Left renal pelvis (tissue), 4 donors: ENCODE measurements around the gene CX3CR1. TPM values are rescaled to one million over a fixed set of nuclear protein-coding genes. Genes with fewer than 3 reads are reported as not detected.
A peak's percentile ranks its signal among the peaks of the same experiment; 100 is the strongest.

Experiments
- DNase-seq, 4 donors: peaks; one replicate each; pipeline ENCODE4 v3.0.0-alpha.2; 2013; ENCODE audit warnings: low read depth in 4 of 4, low spot score in 3 of 4
- polyA plus RNA-seq, 4 donors: library from polyadenylated mRNA; unstranded; fragments of 120-200 nt; gene quantifications; one replicate each; pipeline ENCODE4 v1.2.1, GENCODE V29; 2013; ENCODE audit not compliant: insufficient read length in 4 of 4

The CX3CR1 gene
- polyA plus RNA-seq, 4 donors = 1.7 to 6.1 (median 4.5) TPM

- no peak for DNase-seq
Observed at GRCh38 chr3:39294446-39295183, 14.8 kb upstream of the CX3CR1 start.

- DNase-seq = no peak
Observed at GRCh38 chr3:39292961-39293360, 13.1 kb upstream of the CX3CR1 start.

- DNase-seq = peak in 2 of 4 donors; percentile 16 to 21
Observed at GRCh38 chr3:39291903-39292329, 12.1 kb upstream of the CX3CR1 start.

- no peak for DNase-seq
Observed at GRCh38 chr3:39290255-39290654, 10.4 kb upstream of the CX3CR1 start.

- no peak for DNase-seq
Observed at GRCh38 chr3:39289107-39289506, 9.3 kb upstream of the CX3CR1 start.

- DNase-seq = peak; percentile 58 to 76 (median 72)
Observed at GRCh38 chr3:39288300-39288808, 8.5 kb upstream of the CX3CR1 start.

GRCh38 chr3:39287216-39288164 is 7.7 kb upstream of the CX3CR1 start:
- DNase-seq = no peak

- no peak for DNase-seq
Observed at GRCh38 chr3:39286771-39287170, 6.9 kb upstream of the CX3CR1 start.

GRCh38 chr3:39285332-39285731 is 5.5 kb upstream of the CX3CR1 start:
- DNase-seq = no peak

- no peak for DNase-seq
Observed at GRCh38 chr3:39284457-39284881, 4.6 kb upstream of the CX3CR1 start.

GRCh38 chr3:39282057-39282456 is 2.2 kb upstream of the CX3CR1 start:
- DNase-seq = no peak

GRCh38 chr3:39281533-39281932 is 1.7 kb upstream of the CX3CR1 start:
- DNase-seq = no peak

- DNase-seq = no peak
Observed at GRCh38 chr3:39280571-39280970, 735 bp upstream of the CX3CR1 start.

GRCh38 chr3:39278616-39278935 is 1.3 kb downstream of the CX3CR1 start:
- no peak for DNase-seq

- DNase-seq = no peak
Observed at GRCh38 chr3:39277893-39278615, 1.8 kb downstream of the CX3CR1 start.

- no peak for DNase-seq
Observed at GRCh38 chr3:39276746-39277145, 3.1 kb downstream of the CX3CR1 start.

GRCh38 chr3:39275963-39276593 is 3.8 kb downstream of the CX3CR1 start:
- DNase-seq = no peak

GRCh38 chr3:39275052-39275451 is 4.8 kb downstream of the CX3CR1 start:
- no peak for DNase-seq

- DNase-seq = no peak
Observed at GRCh38 chr3:39273119-39273518, 6.7 kb downstream of the CX3CR1 start.

GRCh38 chr3:39272191-39272590 is 7.6 kb downstream of the CX3CR1 start:
- DNase-seq = no peak
